Sigmoid colon (tissue), 7 donors: ENCODE data around the gene FRAS1. TPM values are rescaled to one million over a fixed set of nuclear protein-coding genes. Genes with fewer than 3 reads are reported as not detected.

Source experiments
- DNase-seq: peaks from one replicate; pipeline ENCODE4 v3.0.0-alpha.2; 2019
- H3K27ac ChIP-seq, 4 donors: fragments of 200-600 bp; sonication (generic); one replicate each; pipeline ENCODE4 v1.5.1; 2016 to 2019; ENCODE audit warnings: mild to moderate bottlenecking in 1 of 4
- H3K27me3 ChIP-seq, 3 donors: fragments of 200-600 bp; sonication (generic); one replicate each; pipeline ENCODE4 v1.5.1; 2019; ENCODE audit warnings: mild to moderate bottlenecking in 1 of 3
- H3K36me3 ChIP-seq, 4 donors: fragments of 200-600 bp; sonication (generic); one replicate each; pipeline ENCODE4 v1.5.1; 2016 to 2019
- H3K4me1 ChIP-seq, 4 donors: fragments of 200-600 bp; sonication (generic); one replicate each; pipeline ENCODE4 v1.5.1; 2017 to 2019
- H3K4me3 ChIP-seq, 4 donors: fragments of 200-600 bp; sonication (generic); one replicate each; pipeline ENCODE4 v1.5.1; 2017 to 2019; ENCODE audit warnings: mild to moderate bottlenecking in 2 of 4, moderate library complexity in 1 of 4
- H3K9me3 ChIP-seq, 4 donors: fragments of 200-600 bp in 3 of 4; sonication (generic) in 3 of 4; one replicate each; pipeline versions ENCODE4 v1.5.1 to v1.6.1; 2013 to 2019
- CTCF ChIP-seq, 4 experiments: fragments of 450-650 bp in 3 of 4; fragments of 200-600 bp in 1 of 4; IDR thresholded peaks; one replicate each; pipeline ENCODE4 v1.5.1; 2016 to 2019; ENCODE audit warnings: antibody characterized with exemption in 4 of 4, mild to moderate bottlenecking in 3 of 4, moderate library complexity in 2 of 4
- EP300 ChIP-seq, 4 donors: sonication (generic); formaldehyde crosslinking; IDR thresholded peaks; one replicate each; pipeline ENCODE4 v1.6.1; 2017; ENCODE audit warnings: antibody characterized with exemption in 4 of 4
- POLR2A ChIP-seq, 2 donors: fragments of 450-650 bp; IDR thresholded peaks; one replicate each; pipeline ENCODE4 v1.6.1; 2016; ENCODE audit warnings: antibody characterized with exemption in 2 of 2, mild to moderate bottlenecking in 2 of 2, moderate library complexity in 2 of 2
- POLR2AphosphoS5 ChIP-seq, 4 donors: sonication (generic); formaldehyde crosslinking; IDR thresholded peaks; one replicate each; pipeline ENCODE4 v1.6.1; 2017; ENCODE audit warnings: antibody characterized with exemption in 4 of 4
- WGBS, 2 donors: extraction: QIAGEN DNeasy Blood & Tissue Kit; methylation state at CpG; one replicate each; pipeline ENCODE4 v1.1.7; 2013; 5-methylcytosine and 5-hydroxymethylcytosine counted together
- intact Hi-C: fragments of 100-400 bp; cut with DNase I; formaldehyde crosslinking; loops from one replicate; pipeline ENCODE4 v1.15.1; 2023
- polyA plus RNA-seq, 3 donors: library from polyadenylated mRNA; stranded (reverse); fragments of 200-250 nt; gene quantifications; one replicate each; pipeline ENCODE4 v1.2.3, GENCODE V29; 2013
- total RNA-seq, 4 donors: library from RNA; depleted of rRNA; stranded (reverse); fragments of >200 nt; gene quantifications; one replicate each; pipeline ENCODE4 v1.1.0, GENCODE V29; 2016
- donor health status: healthy with polysubstance abuse.
- donor health status: Bipolar disorder and iron deficiency.
- donor health status: healthy.

FRAS1 gene
- total and polyA plus RNA-seq, 7 donors = under 0.01 to 22.4 (median 7.4) TPM; not detected in 1

- no peaks in the 10 kb centered on the region for H3K36me3 ChIP-seq
- H3K4me1 ChIP-seq = no peaks in the 10 kb centered on the region
- no peaks in the 10 kb centered on the region for H3K27me3 ChIP-seq
- no peak overlapping the region for H3K4me3 ChIP-seq
- intact Hi-C loops = no loop called here
- 26 to 56% methylated on average over 2 of the region's 2 CpGs for WGBS, 2 donors
- H3K9me3 ChIP-seq = no peaks in the 10 kb centered on the region
- DNase-seq = no peak
- H3K27ac ChIP-seq = no peak overlapping the region
- TF ChIP-seq EP300 (IDR thresholded peaks at IDR 0.05) (no peak), POLR2AphosphoS5 (IDR thresholded peaks at IDR 0.05) (no peak)
Observed at GRCh38 chr4:78439328-78439727, 382.2 kb downstream of the FRAS1 start.

- WGBS, 2 donors = 94% methylated on average over 2 of the region's 2 CpGs
- DNase-seq = no peak
- Histone ChIP-seq H3K27ac (no peak overlapping the region), H3K27me3 (no peaks in the 10 kb centered on the region), H3K4me3 (no peak overlapping the region), H3K9me3 (no peaks in the 10 kb centered on the region), H3K36me3 (no peaks in the 10 kb centered on the region), H3K4me1 (no peaks in the 10 kb centered on the region)
- intact Hi-C loops = no loop called here
- TF ChIP-seq CTCF (IDR thresholded peaks at IDR 0.05) = no peak
Observed at GRCh38 chr4:78441756-78442155, 384.6 kb downstream of the FRAS1 start.

- DNase-seq = no peak
- no peaks in the 10 kb centered on the region for H3K36me3 ChIP-seq
- TF ChIP-seq EP300 (IDR thresholded peaks at IDR 0.05) (no peak), POLR2A (IDR thresholded peaks at IDR 0.05) (no peak), POLR2AphosphoS5 (IDR thresholded peaks at IDR 0.05) (no peak), CTCF (IDR thresholded peaks at IDR 0.05) (no peak)
- no peaks in the 10 kb centered on the region for H3K27me3 ChIP-seq
- H3K9me3 ChIP-seq = no peaks in the 10 kb centered on the region
- intact Hi-C loops = no loop called here
- H3K27ac ChIP-seq = no peak overlapping the region
- H3K4me3 ChIP-seq = no peak overlapping the region
- 91% methylated on average over 5 of the region's 5 CpGs for WGBS, 2 donors
- no peaks in the 10 kb centered on the region for H3K4me1 ChIP-seq
Observed at GRCh38 chr4:78446619-78447018, 389.5 kb downstream of the FRAS1 start.

- Histone ChIP-seq H3K36me3 (peaks cover 0 to 9% (median 0%) of the 10 kb centered on the region in 4 donors), H3K9me3 (no peaks in the 10 kb centered on the region), H3K4me3 (no peak overlapping the region), H3K4me1 (no peaks in the 10 kb centered on the region), H3K27ac (no peak overlapping the region), H3K27me3 (no peaks in the 10 kb centered on the region)
- no peak for DNase-seq
- intact Hi-C loops = no loop called here
- WGBS, 2 donors = 72 to 74% methylated on average over 3 of the region's 3 CpGs
- TF ChIP-seq EP300 (IDR thresholded peaks at IDR 0.05) (no peak), POLR2A (IDR thresholded peaks at IDR 0.05) (no peak), POLR2AphosphoS5 (IDR thresholded peaks at IDR 0.05) (no peak), CTCF (IDR thresholded peaks at IDR 0.05) (no peak)
Observed at GRCh38 chr4:78451407-78451806, 394.3 kb downstream of the FRAS1 start.

- 81 to 82% methylated on average over 3 of the region's 3 CpGs for WGBS, 2 donors
- H3K4me3 ChIP-seq = no peak overlapping the region
- no peaks in the 10 kb centered on the region for H3K9me3 ChIP-seq
- H3K27ac ChIP-seq = no peak overlapping the region
- peaks cover 0 to 15% (median 0%) of the 10 kb centered on the region in 4 donors for H3K36me3 ChIP-seq
- H3K4me1 ChIP-seq = no peaks in the 10 kb centered on the region
- intact Hi-C loops = no loop called here
- H3K27me3 ChIP-seq = no peaks in the 10 kb centered on the region
- TF ChIP-seq CTCF (IDR thresholded peaks at IDR 0.05) (no peak), POLR2A (IDR thresholded peaks at IDR 0.05) (no peak), EP300 (IDR thresholded peaks at IDR 0.05) (no peak), POLR2AphosphoS5 (IDR thresholded peaks at IDR 0.05) (no peak)
- no peak for DNase-seq
Observed at GRCh38 chr4:78454016-78454415, 396.9 kb downstream of the FRAS1 start.
